ENCODE results near the gene ACSM2A.
"Not testable (repeated sequence)": the region's sequence is repeated elsewhere in the genome, so short reads cannot be mapped to it uniquely, and the experiment has no call there.

The ACSM2A gene

GRCh38 chr16:20515688-20516090 lies 64.4 kb downstream of the ACSM2A start:
- no peaks in the 10 kb centered on the region for H3K9me3 ChIP-seq (replicated peaks; ENCODE audit: low read length)
- H3K27me3 ChIP-seq (ENCODE audit: control insufficient read depth, insufficient read depth, low read length): no peaks in the 10 kb centered on the region
- H3K9ac ChIP-seq (ENCODE audit: low read depth, low read length): no peak overlapping the region
- no peak overlapping the region for H3K4me3 ChIP-seq (ENCODE audit: low read length)
- no peaks in the 10 kb centered on the region for H3K36me3 ChIP-seq (ENCODE audit: insufficient read depth, low read length)
- no peak overlapping the region for H3K4me2 ChIP-seq (ENCODE audit: low read length)
- no peaks in the 10 kb centered on the region for H3K4me1 ChIP-seq (ENCODE audit: control insufficient read depth, insufficient read depth, low read length)

DNA sequence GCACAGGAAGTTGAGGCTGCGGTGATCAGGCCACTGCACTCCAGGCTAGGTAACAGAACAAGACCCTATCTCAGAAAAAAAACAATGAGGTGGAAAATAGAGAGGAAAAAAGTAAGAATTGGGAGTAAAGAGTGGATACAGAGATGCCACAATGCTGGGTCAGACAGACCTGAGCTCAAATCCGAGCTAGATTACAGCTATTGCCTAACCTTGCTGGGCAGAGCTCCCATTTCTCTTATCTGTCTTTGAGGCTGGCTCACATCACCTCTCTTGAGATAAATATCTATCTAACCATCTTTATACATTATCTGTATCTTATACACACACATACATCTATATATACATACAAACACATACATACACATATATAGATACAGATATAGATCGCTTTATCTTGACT lies 65.8 kb downstream of the ACSM2A start:
- no peaks in the 10 kb centered on the region for H3K36me3 ChIP-seq (ENCODE audit: insufficient read depth, low read length)
- no peaks in the 10 kb centered on the region for H3K27me3 ChIP-seq (ENCODE audit: control insufficient read depth, insufficient read depth, low read length)
- H3K4me3 ChIP-seq (ENCODE audit: low read length): no peak overlapping the region
- H3K4me1 ChIP-seq (ENCODE audit: control insufficient read depth, insufficient read depth, low read length): no peaks in the 10 kb centered on the region
- H3K9me3 ChIP-seq (replicated peaks; ENCODE audit: low read length): no peaks in the 10 kb centered on the region
- no peak overlapping the region for H3K4me2 ChIP-seq (ENCODE audit: low read length)
- no peak overlapping the region for H3K9ac ChIP-seq (ENCODE audit: low read depth, low read length)

DNA sequence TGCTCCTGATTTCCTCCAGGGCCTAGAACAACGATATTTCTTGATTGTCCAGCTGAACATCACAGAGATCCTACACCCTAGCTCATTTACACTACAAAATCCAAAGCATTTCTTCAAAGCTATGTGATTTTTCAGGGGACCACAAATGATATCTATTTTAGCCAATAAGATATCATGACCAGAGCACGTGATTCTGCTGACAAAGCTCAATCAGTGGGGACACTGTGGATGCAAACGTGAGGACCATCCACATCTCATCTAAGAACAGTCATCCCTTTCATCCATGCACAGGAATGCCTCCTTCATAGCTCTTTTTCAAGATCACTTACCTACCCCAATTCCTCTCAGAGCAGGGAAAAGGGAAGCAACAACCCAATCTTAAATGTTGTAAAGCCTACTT lies 67.9 kb downstream of the ACSM2A start:
- Histone ChIP-seq H3K36me3 (ENCODE audit: insufficient read depth, low read length) (no peaks in the 10 kb centered on the region), H3K27me3 (ENCODE audit: control insufficient read depth, insufficient read depth, low read length) (no peaks in the 10 kb centered on the region), H3K4me2 (ENCODE audit: low read length) (no peak overlapping the region), H3K9me3 (replicated peaks; ENCODE audit: low read length) (no peaks in the 10 kb centered on the region), H3K9ac (ENCODE audit: low read depth, low read length) (no peak overlapping the region), H3K4me3 (ENCODE audit: low read length) (no peak overlapping the region), H3K4me1 (ENCODE audit: control insufficient read depth, insufficient read depth, low read length) (no peaks in the 10 kb centered on the region)

DNA sequence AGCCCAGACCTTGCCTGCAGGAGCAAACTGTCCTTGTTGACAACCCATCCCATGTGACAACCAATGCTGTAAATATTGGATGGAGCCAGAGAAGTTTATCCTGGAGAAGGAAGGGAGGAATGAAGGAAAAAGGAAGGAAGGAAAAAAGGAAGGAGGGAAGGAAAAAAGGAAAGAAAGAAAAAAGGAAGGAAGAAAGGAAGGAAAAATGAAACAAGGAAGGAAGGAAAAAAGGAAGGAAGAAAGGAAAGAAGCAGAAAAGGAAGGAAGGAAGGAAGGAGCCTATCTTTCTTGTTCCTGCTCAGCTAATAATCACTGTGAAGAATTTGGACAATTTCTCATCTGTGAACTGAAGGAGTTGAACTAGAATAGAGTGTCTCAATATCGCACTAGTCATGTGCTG lies 68.8 kb downstream of the ACSM2A start:
- H3K9ac ChIP-seq (ENCODE audit: low read depth, low read length): no peak overlapping the region
- H3K4me3 ChIP-seq (ENCODE audit: low read length): no peak overlapping the region
- H3K9me3 ChIP-seq (replicated peaks; ENCODE audit: low read length): no peaks in the 10 kb centered on the region
- H3K27me3 ChIP-seq (ENCODE audit: control insufficient read depth, insufficient read depth, low read length): no peaks in the 10 kb centered on the region
- H3K36me3 ChIP-seq (ENCODE audit: insufficient read depth, low read length): no peaks in the 10 kb centered on the region
- no peaks in the 10 kb centered on the region for H3K4me1 ChIP-seq (ENCODE audit: control insufficient read depth, insufficient read depth, low read length)
- H3K4me2 ChIP-seq (ENCODE audit: low read length): no peak overlapping the region

GRCh38 chr16:20531795-20532194 lies 80.5 kb downstream of the ACSM2A start:
- H3K9ac ChIP-seq (ENCODE audit: low read depth, low read length); H3K4me1 ChIP-seq (ENCODE audit: control insufficient read depth, insufficient read depth, low read length); H3K4me3 ChIP-seq (ENCODE audit: low read length); H3K36me3 ChIP-seq (ENCODE audit: insufficient read depth, low read length); H3K4me2 ChIP-seq (ENCODE audit: low read length); H3K27me3 ChIP-seq (ENCODE audit: control insufficient read depth, insufficient read depth, low read length); H3K9me3 ChIP-seq (replicated peaks; ENCODE audit: low read length): not testable (repeated sequence)

DNA sequence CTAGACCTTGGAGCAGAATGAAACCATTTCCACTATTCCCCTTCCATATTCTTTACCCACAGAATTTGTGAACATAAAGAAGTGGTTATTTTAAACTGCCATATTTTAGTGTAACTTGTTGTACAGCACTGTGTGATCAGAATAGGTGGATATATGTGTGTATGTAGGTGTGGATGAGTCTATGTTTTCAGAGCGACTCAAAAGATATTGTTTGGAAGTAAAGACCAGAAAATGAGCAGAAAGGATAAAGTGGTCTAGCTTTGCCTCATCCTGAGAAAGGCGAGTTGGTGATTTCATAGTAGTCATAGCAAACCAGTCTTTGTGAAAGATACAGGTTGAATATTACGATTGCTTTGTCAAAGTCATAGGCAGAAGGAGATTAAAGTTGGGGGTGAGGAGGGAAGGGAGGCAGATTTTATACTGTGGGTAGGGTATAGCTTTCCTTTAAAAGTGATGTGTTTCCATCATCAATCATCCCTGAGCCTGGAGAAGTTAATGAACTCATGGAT lies 81.0 kb downstream of the ACSM2A start:
- not testable (repeated sequence) for H3K4me1 ChIP-seq (ENCODE audit: control insufficient read depth, insufficient read depth, low read length); H3K9me3 ChIP-seq (replicated peaks; ENCODE audit: low read length); H3K27me3 ChIP-seq (ENCODE audit: control insufficient read depth, insufficient read depth, low read length); H3K4me3 ChIP-seq (ENCODE audit: low read length); H3K4me2 ChIP-seq (ENCODE audit: low read length); H3K9ac ChIP-seq (ENCODE audit: low read depth, low read length); H3K36me3 ChIP-seq (ENCODE audit: insufficient read depth, low read length)

GRCh38 chr16:20536669-20537068 lies 85.3 kb downstream of the ACSM2A start:
- H3K9me3 ChIP-seq (replicated peaks; ENCODE audit: low read length); H3K4me3 ChIP-seq (ENCODE audit: low read length); H3K4me2 ChIP-seq (ENCODE audit: low read length); H3K9ac ChIP-seq (ENCODE audit: low read depth, low read length); H3K36me3 ChIP-seq (ENCODE audit: insufficient read depth, low read length); H3K4me1 ChIP-seq (ENCODE audit: control insufficient read depth, insufficient read depth, low read length); H3K27me3 ChIP-seq (ENCODE audit: control insufficient read depth, insufficient read depth, low read length): not testable (repeated sequence)
